IMR-90 (cell line): ENCODE results near the gene ACVRL1. TPM values are rescaled to one million over a fixed set of nuclear protein-coding genes. Genes with fewer than 3 reads are reported as not detected.
A peak's percentile ranks its signal among the peaks of the same experiment; 100 is the strongest.

ENCODE experiments used
- ATAC-seq: fragments of 200-7000 bp; cut with Tn5 transposase; 2 replicates; pipeline ENCODE4 v1.9.1; 2020; ENCODE audit warnings: low read depth, mild to moderate bottlenecking, moderate library complexity
- BruUV-seq: library from RNA; stranded (reverse); fragments of 400-500 nt; replicated peaks from 2 replicates; lab custom pipeline; 2021; lab: Mats Ljungman, UMichigan
- CTCF ChIA-PET: fragments of 300-600 bp; formaldehyde crosslinking; extraction: SDS; loops from one replicate; lab custom pipeline; 2021; ENCODE audit warnings: antibody characterized with exemption; lab: Yijun Ruan, JAX
- POLR2A ChIA-PET: fragments of 300-600 bp; sonication (Branson Sonifier 250); formaldehyde crosslinking; loops from one replicate; lab custom pipeline; 2022; ENCODE audit warnings: antibody characterized with exemption; ENCODE audit not compliant: unreplicated experiment; lab: Charles Lee
- DNase-seq: peaks from one replicate; pipeline ENCODE4 v3.0.0; 2013
- H2AFZ ChIP-seq: replicated peaks from 2 replicates; pipeline ENCODE3; 2013; ENCODE audit warnings: low read length, mild to moderate bottlenecking; ENCODE audit not compliant: poor library complexity
- H2AK5ac ChIP-seq: 2 replicates; pipeline ENCODE4 v1.6.1; 2013; ENCODE audit warnings: low read depth, low read length, inconsistent platforms
- H2AK9ac ChIP-seq: replicated peaks from 2 replicates; pipeline ENCODE3; 2013; ENCODE audit warnings: mild to moderate bottlenecking, low read depth, low read length, moderate library complexity; ENCODE audit not compliant: poor library complexity
- H2BK120ac ChIP-seq: 2 replicates; pipeline ENCODE4 v1.6.1; 2013; ENCODE audit warnings: low read depth, low read length, inconsistent platforms
- H2BK15ac ChIP-seq: 3 replicates; pipeline ENCODE4 v1.6.1; 2013; ENCODE audit warnings: low read depth, low read length, inconsistent platforms
- H2BK20ac ChIP-seq: 2 replicates; pipeline ENCODE4 v1.6.1; 2013; ENCODE audit warnings: low read depth, mild to moderate bottlenecking, inconsistent platforms, low read length, moderate library complexity
- H2BK5ac ChIP-seq: 2 replicates; pipeline ENCODE4 v1.6.1; 2013; ENCODE audit warnings: mild to moderate bottlenecking, low read depth, low read length, inconsistent platforms; ENCODE audit not compliant: poor library complexity, severe bottlenecking
- H3K14ac ChIP-seq: replicated peaks from 2 replicates; pipeline ENCODE4 v1.6.1; 2013; ENCODE audit warnings: low read depth, low read length, inconsistent platforms
- H3K18ac ChIP-seq: 2 replicates; pipeline ENCODE4 v1.6.1; 2013; ENCODE audit warnings: low read depth, low read length, control low read depth
- H3K23ac ChIP-seq: 2 replicates; pipeline ENCODE4 v1.6.1; 2013; ENCODE audit warnings: low read depth, low read length, inconsistent platforms
- H3K27ac ChIP-seq: 2 replicates; pipeline ENCODE4 v1.5.1; 2013; ENCODE audit warnings: mild to moderate bottlenecking, control low read depth, low read length; ENCODE audit not compliant: insufficient read depth
- H3K27me3 ChIP-seq: 2 replicates; pipeline ENCODE4 v1.6.1; 2013; ENCODE audit warnings: low read length; ENCODE audit not compliant: control insufficient read depth, insufficient read depth
- H3K36me3 ChIP-seq: 2 replicates; pipeline ENCODE4 v1.6.1; 2013; ENCODE audit warnings: low read length, mixed read lengths; ENCODE audit not compliant: control insufficient read depth, insufficient read depth
- H3K4ac ChIP-seq: 2 replicates; pipeline ENCODE4 v1.6.1; 2013; ENCODE audit warnings: low read depth, low read length, inconsistent platforms
- H3K4me1 ChIP-seq: 2 replicates; pipeline ENCODE4 v1.6.1; 2013; ENCODE audit warnings: low read length, mixed read lengths; ENCODE audit not compliant: control insufficient read depth, insufficient read depth
- H3K4me2 ChIP-seq: 2 replicates; pipeline ENCODE4 v1.6.1; 2013; ENCODE audit warnings: low read depth, mild to moderate bottlenecking, control low read depth, low read length, moderate library complexity
- H3K4me3 ChIP-seq: 2 replicates; pipeline ENCODE4 v1.5.1; 2013; ENCODE audit warnings: low read depth, mild to moderate bottlenecking, control low read depth, low read length, moderate library complexity; ENCODE audit not compliant: insufficient read depth
- H3K56ac ChIP-seq: 2 replicates; pipeline ENCODE4 v1.6.1; 2013; ENCODE audit warnings: low read length, inconsistent platforms; ENCODE audit not compliant: insufficient read depth; ENCODE audit errors: extremely low read depth
- H3K79me1 ChIP-seq, 2 experiments: 2 replicates each; pipeline ENCODE4 v1.6.1; 2013; ENCODE audit warnings: low read length in 2 of 2, inconsistent platforms in 1 of 2, low read depth in 1 of 2
- H3K9ac ChIP-seq: 2 replicates; pipeline ENCODE4 v1.6.1; 2013; ENCODE audit warnings: low read depth, low read length, control low read depth
- H3K9me1 ChIP-seq: 2 replicates; pipeline ENCODE4 v1.6.1; 2013; ENCODE audit warnings: low read length, inconsistent platforms; ENCODE audit not compliant: insufficient read depth
- H3K9me3 ChIP-seq: 2 replicates; pipeline ENCODE4 v1.6.1; 2013; ENCODE audit warnings: low read length; ENCODE audit not compliant: control insufficient read depth, insufficient read depth
- H4K20me1 ChIP-seq: 2 replicates; pipeline ENCODE4 v1.6.1; 2013; ENCODE audit warnings: low read length, inconsistent platforms; ENCODE audit not compliant: insufficient read depth
- H4K5ac ChIP-seq: 2 replicates; pipeline ENCODE4 v1.6.1; 2013; ENCODE audit warnings: mild to moderate bottlenecking, low read depth, low read length, control low read depth
- H4K8ac ChIP-seq, 2 experiments: 2 replicates each; pipeline ENCODE4 v1.6.1; 2013; ENCODE audit warnings: low read depth in 2 of 2, low read length in 2 of 2, control low read depth in 1 of 2, inconsistent platforms in 1 of 2
- H4K91ac ChIP-seq: 2 replicates; pipeline ENCODE4 v1.6.1; 2013; ENCODE audit warnings: low read depth, low read length, inconsistent platforms; ENCODE audit not compliant: insufficient read depth
- RCOR1 ChIP-seq: IDR thresholded peaks from 2 replicates; pipeline ENCODE4 v1.6.1; 2012; ENCODE audit warnings: mild to moderate bottlenecking, low read length, improper control_type of control experiment; ENCODE audit not compliant: insufficient replicate concordance
- WGBS, 2 experiments: methylation state at CpG; one replicate each; pipeline versions ENCODE4 v1.1.5 to v1.1.7; 2013; ENCODE audit warnings: missing lambda C conversion rate in 2 of 2; ENCODE audit not compliant: insufficient read length in 1 of 2; ENCODE audit errors: extremely low coverage in 2 of 2; 5-methylcytosine and 5-hydroxymethylcytosine counted together
- dilution Hi-C: fragments of 300-500 bp; cut with HindIII; formaldehyde crosslinking; loops from one replicate; pipeline ENCODE4 v1.14.3; 2018; ENCODE audit warnings: low sequenced_read_pairs; ENCODE audit not compliant: unreplicated experiment
- in situ Hi-C: fragments of 300-500 bp; cut with MboI; formaldehyde crosslinking; loops from 3 replicates; pipeline ENCODE4 v1.14.3; 2019; ENCODE audit warnings: low sequenced_read_pairs, inconsistent platforms, mixed read lengths
- intact Hi-C: fragments of 100-400 bp; cut with micrococcal nuclease; formaldehyde crosslinking; loops from 2 replicates; pipeline ENCODE4 v1.10.0; 2022
- polyA plus RNA-seq, 3 experiments: library from polyadenylated mRNA; depleted of rRNA; stranded (reverse); fragments of >200 nt; gene quantifications; 2 replicates each; pipeline ENCODE4 v1.2.3, GENCODE V29; 2012; ENCODE audit warnings: low replicate concordance in 1 of 3
- total RNA-seq: library from RNA; depleted of rRNA; stranded (reverse); fragments of >200 nt; gene quantifications from 2 replicates; pipeline ENCODE4 v1.2.3, GENCODE V29; 2012

The ACVRL1 gene
- total and polyA plus RNA-seq, 2 of the 4 experiments (the other 2 are of a cell fraction), result 6.4 to 7.5 TPM

DNA sequence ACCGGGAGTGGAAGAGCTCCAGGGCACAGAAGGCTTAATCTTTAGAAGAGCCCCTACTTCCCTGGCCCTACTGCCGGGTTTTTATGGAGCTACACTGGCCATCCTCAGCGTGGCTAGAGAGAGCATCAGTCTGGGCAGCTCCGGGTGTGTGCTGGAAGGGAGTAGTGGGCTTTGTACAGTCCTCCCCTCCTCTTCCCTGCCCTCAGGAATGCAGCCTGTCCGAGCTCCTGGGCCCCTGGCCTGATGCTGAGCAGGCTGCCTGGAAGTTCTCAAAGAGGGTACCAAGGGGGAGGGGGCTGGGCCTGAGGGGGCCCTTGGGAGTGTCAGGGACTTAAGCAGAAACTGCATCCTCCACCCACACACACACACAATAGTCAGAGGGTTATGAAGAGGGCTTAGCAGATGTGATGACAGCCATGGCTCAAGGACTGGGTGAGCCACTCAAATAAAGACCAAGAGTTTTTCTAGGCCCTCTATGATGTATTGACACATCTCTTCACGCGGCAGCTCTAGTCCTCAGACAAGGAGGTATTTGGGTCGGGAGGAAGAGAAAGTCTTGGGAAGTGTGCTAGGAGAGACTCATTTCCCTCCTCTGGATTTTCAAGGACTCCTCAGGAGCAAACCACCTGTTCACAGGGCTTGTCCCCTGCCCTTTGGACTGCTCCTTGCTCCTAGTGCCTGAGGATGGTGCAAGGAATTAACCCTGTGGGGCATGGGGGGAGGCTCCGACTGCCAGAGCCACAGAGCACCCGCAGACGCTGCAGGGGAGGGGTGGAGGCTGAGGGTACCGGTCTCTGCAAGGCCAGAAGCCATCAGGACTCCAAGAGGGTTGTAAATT, 42.3 kb upstream of the ACVRL1 start:
- Histone ChIP-seq H2BK120ac (no peak overlapping the region), H3K9ac (no peak overlapping the region), H3K23ac (no peak overlapping the region), H3K36me3 (no peaks in the 10 kb centered on the region), H3K14ac (no peak overlapping the region), H2AFZ (no peak overlapping the region), H3K9me1 (no peaks in the 10 kb centered on the region), H3K79me1 (no peaks in the 10 kb centered on the region), H4K91ac (no peak overlapping the region), H3K4me3 (no peak overlapping the region), H3K4me2 (no peak overlapping the region), H2AK5ac (no peak overlapping the region), H4K20me1 (no peaks in the 10 kb centered on the region), H2AK9ac (no peak overlapping the region), H3K27me3 (peaks cover 56% of the 10 kb centered on the region), H3K27ac (no peak overlapping the region), H3K18ac (no peak overlapping the region), H3K4me1 (peaks cover 2% of the 10 kb centered on the region), H3K9me3 (no peaks in the 10 kb centered on the region), H4K8ac (no peak overlapping the region), H3K56ac (no peak overlapping the region), H2BK15ac (no peak overlapping the region), H4K5ac (no peak overlapping the region), H2BK5ac (no peak overlapping the region), H2BK20ac (no peak overlapping the region), H3K4ac (no peak overlapping the region)
- dilution Hi-C loops (loop anchor here (25.0 kb wide), 1 partner anchor 97 kb away; the partner anchor contains the start of gene ACVR1B), in situ Hi-C loops (no loop called here), intact Hi-C loops (no loop called here)
- WGBS, 2 experiments, result 100% methylated on average over 2 of the region's 12 CpGs; no CpG with 5 or more reads in 1 of the 2 experiments
- ATAC-seq (peak; percentile 8; the same call in 1 of the 2 replicates), DNase-seq (no peak)
- no TSS peak for BruUV-seq
- ChIA-PET POLR2A (no interaction called here), CTCF (interaction anchor here (1.7 kb wide), 1 partner anchor 9 kb away, joined by 7 read pairs; no protein-coding TSS in a partner anchor)
- TF ChIP-seq RCOR1, result no peak
